Measurements from ENCODE around the gene ADAM12.

The ADAM12 gene

DNA sequence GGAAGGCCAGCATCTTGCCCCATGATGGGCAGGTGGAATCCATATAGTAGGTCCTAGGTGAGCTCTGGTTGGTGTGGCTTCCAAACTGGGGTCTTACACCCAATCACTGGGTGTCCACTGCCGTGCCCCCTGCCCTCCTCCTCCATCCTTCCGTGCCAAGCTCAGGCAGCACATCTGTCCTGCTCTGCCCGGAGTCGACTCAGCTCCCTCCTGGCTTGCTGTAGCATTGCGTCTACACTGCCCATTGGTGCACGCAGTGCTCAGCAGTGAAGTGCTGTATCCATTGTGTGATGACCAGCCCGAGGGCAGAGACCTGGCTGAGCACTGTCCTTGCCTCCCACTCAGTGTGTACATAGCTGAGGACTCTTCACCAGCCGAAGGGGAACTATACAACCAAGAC is 148.4 kb downstream of the ADAM12 start:
- Histone ChIP-seq H3K27me3 (ENCODE audit: insufficient read depth, low read length) (no peaks in the 10 kb centered on the region), H2BK12ac (ENCODE audit: low read length) (no peak overlapping the region), H3K9me3 (ENCODE audit: insufficient read depth, low read depth, low read length) (no peaks in the 10 kb centered on the region), H3K4ac (ENCODE audit: low read depth, low read length) (no peak overlapping the region), H3K14ac (ENCODE audit: low read length) (no peak overlapping the region), H2AFZ (ENCODE audit: insufficient read depth, low read length, poor library complexity) (no peak overlapping the region), H2BK120ac (ENCODE audit: insufficient read depth, low read length, poor library complexity) (no peak overlapping the region), H3K79me1 (ENCODE audit: low read length) (peaks cover 1% of the 10 kb centered on the region), H3K23ac (ENCODE audit: low read length) (no peak overlapping the region), H4K12ac (ENCODE audit: low read depth, low read length) (no peak overlapping the region), H4K8ac (ENCODE audit: low read depth, low read length) (no peak overlapping the region), H3K4me1 (ENCODE audit: control insufficient read depth in 1 of 2, insufficient read depth in 2 of 2, low read length in 2 of 2) (peaks cover 0 to 2% of the 10 kb centered on the region in 2 experiments), H4K91ac (ENCODE audit: low read depth, low read length) (no peak overlapping the region), H3K18ac (ENCODE audit: low read length) (no peak overlapping the region), H3K4me3 (ENCODE audit: low read depth, low read length) (no peak overlapping the region), H3K79me2 (ENCODE audit: control insufficient read depth, insufficient read depth, low read length, poor library complexity) (no peaks in the 10 kb centered on the region), H3K9ac (ENCODE audit: low read length) (no peak overlapping the region), H2AK5ac (ENCODE audit: low read length) (no peak overlapping the region), H3K36me3 (ENCODE audit: control insufficient read depth in 1 of 2, insufficient read depth in 2 of 2, low read length in 2 of 2) (no peaks in the 10 kb centered on the region), H3K4me2 (ENCODE audit: low read length) (no peak overlapping the region), H2BK5ac (ENCODE audit: low read depth, low read length, poor library complexity) (no peak overlapping the region), H3K27ac (ENCODE audit: low read depth, low read length) (no peak overlapping the region)
- DNase-seq, result no peak
- WGBS (ENCODE audit: extremely low coverage, insufficient coverage, insufficient read length), result no CpG with 5 or more reads among the region's 8 CpGs

DNA sequence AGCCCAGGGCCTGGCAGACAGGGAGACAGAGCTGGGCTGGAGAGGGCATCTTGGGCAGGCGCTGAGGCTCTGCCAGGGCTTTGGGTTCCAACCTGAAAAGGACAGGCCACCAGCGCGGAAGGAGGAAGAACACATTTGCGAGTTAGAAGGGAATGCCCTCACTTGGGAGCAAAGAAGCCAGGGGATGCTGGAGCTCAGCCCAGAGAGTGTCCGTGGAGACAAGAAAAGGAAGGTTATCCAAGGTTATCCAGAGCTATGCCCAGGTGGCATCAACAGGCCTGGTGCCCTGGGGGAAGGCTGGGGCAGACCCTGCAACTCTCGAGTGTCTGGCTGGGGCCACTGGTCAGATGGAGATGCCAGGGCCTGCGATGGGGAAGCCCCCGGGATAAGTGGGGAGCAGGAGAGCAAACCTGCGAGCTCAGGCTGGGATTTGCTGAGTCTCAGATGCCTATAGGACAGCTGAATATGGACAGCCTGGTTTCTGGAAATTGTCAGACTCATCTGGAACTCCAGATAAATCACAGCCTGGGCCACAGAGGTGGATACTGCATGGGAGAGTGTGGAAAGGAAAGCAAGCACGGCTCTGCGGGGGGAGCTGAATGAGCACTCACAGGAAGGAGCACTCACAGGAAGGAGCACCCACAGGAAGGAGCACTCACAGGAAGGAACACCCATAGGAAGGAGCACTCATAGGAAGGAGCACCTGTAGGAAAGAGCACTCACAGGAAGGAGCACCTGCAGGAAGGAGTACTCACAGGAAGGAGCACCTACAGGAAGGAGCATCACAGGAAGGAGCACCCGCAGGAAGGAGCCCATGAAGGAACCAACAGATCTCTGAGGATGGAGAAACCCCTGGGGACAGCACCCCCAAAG is 152.1 kb downstream of the ADAM12 start:
- Histone ChIP-seq H3K23ac (ENCODE audit: low read length) (no peak overlapping the region), H3K9ac (ENCODE audit: low read length) (no peak overlapping the region), H2BK12ac (ENCODE audit: low read length) (no peak overlapping the region), H3K9me3 (ENCODE audit: insufficient read depth, low read depth, low read length) (no peaks in the 10 kb centered on the region), H2AK5ac (ENCODE audit: low read length) (no peak overlapping the region), H3K4me3 (ENCODE audit: low read depth, low read length) (no peak overlapping the region), H4K91ac (ENCODE audit: low read depth, low read length) (no peak overlapping the region), H2AFZ (ENCODE audit: insufficient read depth, low read length, poor library complexity) (peak overlapping the region; percentile 35), H3K79me2 (ENCODE audit: control insufficient read depth, insufficient read depth, low read length, poor library complexity) (no peaks in the 10 kb centered on the region), H3K18ac (ENCODE audit: low read length) (no peak overlapping the region), H3K4me2 (ENCODE audit: low read length) (no peak overlapping the region), H2BK120ac (ENCODE audit: insufficient read depth, low read length, poor library complexity) (no peak overlapping the region), H3K27me3 (ENCODE audit: insufficient read depth, low read length) (no peaks in the 10 kb centered on the region), H4K12ac (ENCODE audit: low read depth, low read length) (peak overlapping the region; percentile 5), H3K4me1 (ENCODE audit: control insufficient read depth in 1 of 2, insufficient read depth in 2 of 2, low read length in 2 of 2) (peaks cover 0 to 2% of the 10 kb centered on the region in 2 experiments), H3K4ac (ENCODE audit: low read depth, low read length) (no peak overlapping the region), H2BK5ac (ENCODE audit: low read depth, low read length, poor library complexity) (no peak overlapping the region), H3K14ac (ENCODE audit: low read length) (no peak overlapping the region), H4K8ac (ENCODE audit: low read depth, low read length) (no peak overlapping the region), H3K79me1 (ENCODE audit: low read length) (peaks cover 1% of the 10 kb centered on the region), H3K27ac (ENCODE audit: low read depth, low read length) (no peak overlapping the region), H3K36me3 (ENCODE audit: control insufficient read depth in 1 of 2, insufficient read depth in 2 of 2, low read length in 2 of 2) (no peaks in the 10 kb centered on the region)
- no CpG with 5 or more reads among the region's 12 CpGs for whole genome bisulfite sequencing (ENCODE audit: extremely low coverage, insufficient coverage, insufficient read length)
- DNase-seq, result no peak

DNA sequence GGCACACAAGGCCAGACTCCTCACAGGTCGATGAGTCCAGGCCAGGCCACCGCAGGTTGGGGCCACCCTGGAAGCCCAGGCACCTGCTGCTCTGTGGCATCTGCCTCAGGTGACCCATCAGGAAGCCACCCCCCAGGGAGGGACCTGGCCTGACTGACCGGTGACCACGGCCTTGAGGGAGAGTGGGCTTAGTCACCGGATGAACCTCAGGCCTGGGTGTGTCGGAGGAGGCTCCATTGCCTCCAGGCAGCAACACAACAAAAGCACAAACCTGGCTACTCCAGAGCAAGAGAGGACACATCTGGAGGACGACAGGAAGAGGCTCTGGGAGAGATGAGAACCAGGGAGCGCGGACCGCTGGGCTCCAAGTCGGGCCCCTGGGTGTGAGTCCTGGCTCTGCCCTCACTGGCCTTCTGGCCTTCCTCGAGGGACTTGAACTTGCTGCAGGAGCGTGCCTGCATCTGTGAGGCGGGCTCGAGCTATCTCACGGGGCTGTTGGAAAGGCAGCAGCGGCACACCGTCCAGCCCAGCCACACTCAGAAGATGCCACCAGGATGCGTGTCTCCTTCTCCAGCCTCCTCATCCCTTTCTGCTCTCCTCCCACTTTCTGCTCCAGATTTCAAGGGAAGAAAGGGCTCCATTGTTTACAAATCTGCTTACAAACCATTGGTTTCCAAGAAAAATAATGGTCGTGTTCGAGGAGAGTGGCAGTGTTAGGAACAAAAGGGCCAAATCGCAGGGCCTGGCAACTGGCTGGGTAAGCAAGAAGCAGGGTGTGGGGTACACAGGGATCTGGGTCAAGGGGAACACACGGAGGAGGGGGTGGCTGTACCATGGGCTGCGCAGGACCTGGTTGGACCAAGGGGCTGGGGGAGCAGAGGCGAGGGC is 152.9 kb downstream of the ADAM12 start:
- Histone ChIP-seq H3K14ac (ENCODE audit: low read length) (no peak overlapping the region), H3K79me2 (ENCODE audit: control insufficient read depth, insufficient read depth, low read length, poor library complexity) (no peaks in the 10 kb centered on the region), H3K9me3 (ENCODE audit: insufficient read depth, low read depth, low read length) (no peaks in the 10 kb centered on the region), H2AFZ (ENCODE audit: insufficient read depth, low read length, poor library complexity) (peak overlapping the region; percentile 35), H3K4me1 (ENCODE audit: control insufficient read depth in 1 of 2, insufficient read depth in 2 of 2, low read length in 2 of 2) (peaks cover 0 to 2% of the 10 kb centered on the region in 2 experiments), H3K79me1 (ENCODE audit: low read length) (peaks cover 1% of the 10 kb centered on the region), H3K4ac (ENCODE audit: low read depth, low read length) (no peak overlapping the region), H3K36me3 (ENCODE audit: control insufficient read depth in 1 of 2, insufficient read depth in 2 of 2, low read length in 2 of 2) (no peaks in the 10 kb centered on the region), H2AK5ac (ENCODE audit: low read length) (no peak overlapping the region), H3K9ac (ENCODE audit: low read length) (no peak overlapping the region), H3K4me3 (ENCODE audit: low read depth, low read length) (no peak overlapping the region), H3K23ac (ENCODE audit: low read length) (no peak overlapping the region), H3K27me3 (ENCODE audit: insufficient read depth, low read length) (no peaks in the 10 kb centered on the region), H4K8ac (ENCODE audit: low read depth, low read length) (no peak overlapping the region), H2BK12ac (ENCODE audit: low read length) (no peak overlapping the region), H2BK5ac (ENCODE audit: low read depth, low read length, poor library complexity) (no peak overlapping the region), H4K12ac (ENCODE audit: low read depth, low read length) (no peak overlapping the region), H3K4me2 (ENCODE audit: low read length) (no peak overlapping the region), H3K18ac (ENCODE audit: low read length) (no peak overlapping the region), H2BK120ac (ENCODE audit: insufficient read depth, low read length, poor library complexity) (no peak overlapping the region), H3K27ac (ENCODE audit: low read depth, low read length) (no peak overlapping the region), H4K91ac (ENCODE audit: low read depth, low read length) (no peak overlapping the region)
- no CpG with 5 or more reads among the region's 25 CpGs for WGBS (ENCODE audit: extremely low coverage, insufficient coverage, insufficient read length)
- peak; percentile 65 to 78 for DNase-seq

DNA sequence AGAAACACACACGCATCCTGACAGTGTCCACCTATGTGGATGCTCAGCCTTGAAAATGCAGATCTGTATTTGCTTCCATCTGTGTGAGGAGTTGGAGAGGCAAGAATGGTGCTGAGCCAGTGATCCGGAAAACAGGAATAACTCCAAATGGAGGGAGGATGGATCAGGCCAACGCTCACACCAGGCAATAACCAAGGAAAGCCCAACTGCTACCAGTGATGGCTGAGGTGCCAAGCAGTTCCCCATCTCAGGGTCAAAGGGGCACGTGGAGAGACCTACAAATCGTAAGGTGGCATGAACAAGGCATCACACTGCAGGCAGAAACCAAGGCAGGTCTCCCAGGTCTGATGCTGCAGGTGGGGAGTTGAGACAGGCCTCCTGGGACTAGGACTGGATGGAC is 153.6 kb downstream of the ADAM12 start:
- no peak overlapping the region for H2BK12ac ChIP-seq (ENCODE audit: low read length)
- no peaks in the 10 kb centered on the region for H3K79me2 ChIP-seq (ENCODE audit: control insufficient read depth, insufficient read depth, low read length, poor library complexity)
- H3K23ac ChIP-seq (ENCODE audit: low read length), result no peak overlapping the region
- no peak overlapping the region for H3K27ac ChIP-seq (ENCODE audit: low read depth, low read length)
- H3K4ac ChIP-seq (ENCODE audit: low read depth, low read length), result no peak overlapping the region
- H3K14ac ChIP-seq (ENCODE audit: low read length), result no peak overlapping the region
- no peak overlapping the region for H3K4me3 ChIP-seq (ENCODE audit: low read depth, low read length)
- H3K27me3 ChIP-seq (ENCODE audit: insufficient read depth, low read length), result no peaks in the 10 kb centered on the region
- no peaks in the 10 kb centered on the region for H3K9me3 ChIP-seq (ENCODE audit: insufficient read depth, low read depth, low read length)
- no peak for DNase-seq
- no peak overlapping the region for H2AK5ac ChIP-seq (ENCODE audit: low read length)
- peaks cover 1% of the 10 kb centered on the region for H3K79me1 ChIP-seq (ENCODE audit: low read length)
- H3K4me2 ChIP-seq (ENCODE audit: low read length), result no peak overlapping the region
- no peak overlapping the region for H4K8ac ChIP-seq (ENCODE audit: low read depth, low read length)
- no peak overlapping the region for H3K9ac ChIP-seq (ENCODE audit: low read length)
- H3K36me3 ChIP-seq (ENCODE audit: control insufficient read depth in 1 of 2, insufficient read depth in 2 of 2, low read length in 2 of 2), result no peaks in the 10 kb centered on the region
- H3K4me1 ChIP-seq (ENCODE audit: control insufficient read depth in 1 of 2, insufficient read depth in 2 of 2, low read length in 2 of 2), result peaks cover 0 to 2% of the 10 kb centered on the region in 2 experiments
- no peak overlapping the region for H4K91ac ChIP-seq (ENCODE audit: low read depth, low read length)
- no peak overlapping the region for H2BK120ac ChIP-seq (ENCODE audit: insufficient read depth, low read length, poor library complexity)
- no peak overlapping the region for H2BK5ac ChIP-seq (ENCODE audit: low read depth, low read length, poor library complexity)
- no peak overlapping the region for H2AFZ ChIP-seq (ENCODE audit: insufficient read depth, low read length, poor library complexity)
- no peak overlapping the region for H3K18ac ChIP-seq (ENCODE audit: low read length)
- no peak overlapping the region for H4K12ac ChIP-seq (ENCODE audit: low read depth, low read length)
- no CpG with 5 or more reads among the region's 5 CpGs for WGBS (ENCODE audit: extremely low coverage, insufficient coverage, insufficient read length)

Data from trophoblast cell (in vitro differentiated cells and primary cell).